Measurements from ENCODE around the gene STK10. TPM values are rescaled to one million over a fixed set of nuclear protein-coding genes. Genes with fewer than 3 reads are reported as not detected.
A peak's percentile ranks its signal among the peaks of the same experiment; 100 is the strongest.

STK10 gene
- total and polyA plus RNA-seq, 9 of the 15 experiments (the other 6 are each of a cell fraction or from before 2014, with no cell fraction given) = 0.30 to 6.7 (median 2.4) TPM

DNA sequence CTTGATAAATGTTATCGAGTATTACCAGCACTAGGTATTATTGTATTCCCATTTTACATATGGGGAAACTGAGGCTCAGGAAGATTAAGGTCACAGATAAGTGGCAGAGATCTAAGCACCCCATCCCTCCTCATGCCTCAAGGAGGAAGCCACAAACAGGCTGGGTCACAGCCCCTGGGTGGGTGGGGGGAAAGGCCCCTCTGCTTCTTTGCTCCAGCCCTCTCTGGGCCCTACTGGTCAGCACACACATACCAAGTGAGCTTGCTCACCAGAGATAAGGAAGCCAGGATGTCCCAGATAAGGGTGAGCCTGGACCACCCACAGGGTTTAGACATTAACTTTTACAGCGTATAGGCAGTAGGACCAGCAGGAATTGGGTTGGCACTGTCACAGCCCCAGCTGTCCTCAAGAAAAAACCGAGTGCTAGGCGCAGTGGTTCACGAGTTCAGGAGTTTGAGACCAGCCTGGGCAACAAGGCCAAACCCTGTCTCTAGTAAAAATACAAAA, 45.3 kb downstream of the STK10 start (continued):
- TF ChIP-seq, protein P1, sequence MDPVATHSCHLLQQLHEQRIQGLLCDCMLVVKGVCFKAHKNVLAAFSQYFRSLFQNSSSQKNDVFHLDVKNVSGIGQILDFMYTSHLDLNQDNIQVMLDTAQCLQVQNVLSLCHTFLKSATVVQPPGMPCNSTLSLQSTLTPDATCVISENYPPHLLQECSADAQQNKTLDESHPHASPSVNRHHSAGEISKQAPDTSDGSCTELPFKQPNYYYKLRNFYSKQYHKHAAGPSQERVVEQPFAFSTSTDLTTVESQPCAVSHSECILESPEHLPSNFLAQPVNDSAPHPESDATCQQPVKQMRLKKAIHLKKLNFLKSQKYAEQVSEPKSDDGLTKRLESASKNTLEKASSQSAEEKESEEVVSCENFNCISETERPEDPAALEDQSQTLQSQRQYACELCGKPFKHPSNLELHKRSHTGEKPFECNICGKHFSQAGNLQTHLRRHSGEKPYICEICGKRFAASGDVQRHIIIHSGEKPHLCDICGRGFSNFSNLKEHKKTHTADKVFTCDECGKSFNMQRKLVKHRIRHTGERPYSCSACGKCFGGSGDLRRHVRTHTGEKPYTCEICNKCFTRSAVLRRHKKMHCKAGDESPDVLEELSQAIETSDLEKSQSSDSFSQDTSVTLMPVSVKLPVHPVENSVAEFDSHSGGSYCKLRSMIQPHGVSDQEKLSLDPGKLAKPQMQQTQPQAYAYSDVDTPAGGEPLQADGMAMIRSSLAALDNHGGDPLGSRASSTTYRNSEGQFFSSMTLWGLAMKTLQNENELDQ (CRISPR knock-in tag; IDR thresholded peaks at IDR 0.05; ENCODE audit: borderline replicate concordance) = no peak
- TF ChIP-seq, protein P2, sequence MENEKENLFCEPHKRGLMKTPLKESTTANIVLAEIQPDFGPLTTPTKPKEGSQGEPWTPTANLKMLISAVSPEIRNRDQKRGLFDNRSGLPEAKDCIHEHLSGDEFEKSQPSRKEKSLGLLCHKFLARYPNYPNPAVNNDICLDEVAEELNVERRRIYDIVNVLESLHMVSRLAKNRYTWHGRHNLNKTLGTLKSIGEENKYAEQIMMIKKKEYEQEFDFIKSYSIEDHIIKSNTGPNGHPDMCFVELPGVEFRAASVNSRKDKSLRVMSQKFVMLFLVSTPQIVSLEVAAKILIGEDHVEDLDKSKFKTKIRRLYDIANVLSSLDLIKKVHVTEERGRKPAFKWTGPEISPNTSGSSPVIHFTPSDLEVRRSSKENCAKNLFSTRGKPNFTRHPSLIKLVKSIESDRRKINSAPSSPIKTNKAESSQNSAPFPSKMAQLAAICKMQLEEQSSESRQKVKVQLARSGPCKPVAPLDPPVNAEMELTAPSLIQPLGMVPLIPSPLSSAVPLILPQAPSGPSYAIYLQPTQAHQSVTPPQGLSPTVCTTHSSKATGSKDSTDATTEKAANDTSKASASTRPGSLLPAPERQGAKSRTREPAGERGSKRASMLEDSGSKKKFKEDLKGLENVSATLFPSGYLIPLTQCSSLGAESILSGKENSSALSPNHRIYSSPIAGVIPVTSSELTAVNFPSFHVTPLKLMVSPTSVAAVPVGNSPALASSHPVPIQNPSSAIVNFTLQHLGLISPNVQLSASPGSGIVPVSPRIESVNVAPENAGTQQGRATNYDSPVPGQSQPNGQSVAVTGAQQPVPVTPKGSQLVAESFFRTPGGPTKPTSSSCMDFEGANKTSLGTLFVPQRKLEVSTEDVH (IDR thresholded peaks at IDR 0.05; ENCODE audit: low read depth, partially characterized antibody) = no peak
- TF ChIP-seq, protein P3, sequence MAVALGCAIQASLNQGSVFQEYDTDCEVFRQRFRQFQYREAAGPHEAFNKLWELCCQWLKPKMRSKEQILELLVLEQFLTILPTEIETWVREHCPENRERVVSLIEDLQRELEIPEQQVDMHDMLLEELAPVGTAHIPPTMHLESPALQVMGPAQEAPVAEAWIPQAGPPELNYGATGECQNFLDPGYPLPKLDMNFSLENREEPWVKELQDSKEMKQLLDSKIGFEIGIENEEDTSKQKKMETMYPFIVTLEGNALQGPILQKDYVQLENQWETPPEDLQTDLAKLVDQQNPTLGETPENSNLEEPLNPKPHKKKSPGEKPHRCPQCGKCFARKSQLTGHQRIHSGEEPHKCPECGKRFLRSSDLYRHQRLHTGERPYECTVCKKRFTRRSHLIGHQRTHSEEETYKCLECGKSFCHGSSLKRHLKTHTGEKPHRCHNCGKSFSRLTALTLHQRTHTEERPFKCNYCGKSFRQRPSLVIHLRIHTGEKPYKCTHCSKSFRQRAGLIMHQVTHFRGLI (CRISPR knock-in tag; IDR thresholded peaks at IDR 0.05) = no peak
- TF ChIP-seq HSF4 (CRISPR knock-in tag; IDR thresholded peaks at IDR 0.05; ENCODE audit: borderline replicate concordance) (no peak), ZNF124 (CRISPR knock-in tag; IDR thresholded peaks at IDR 0.05) (no peak), KLF1 (tag; IDR thresholded peaks at IDR 0.05) (no peak), NFYB (IDR thresholded peaks at IDR 0.05; ENCODE audit: extremely low read depth, insufficient read length) (no peak)
- TF ChIP-seq, protein P4, sequence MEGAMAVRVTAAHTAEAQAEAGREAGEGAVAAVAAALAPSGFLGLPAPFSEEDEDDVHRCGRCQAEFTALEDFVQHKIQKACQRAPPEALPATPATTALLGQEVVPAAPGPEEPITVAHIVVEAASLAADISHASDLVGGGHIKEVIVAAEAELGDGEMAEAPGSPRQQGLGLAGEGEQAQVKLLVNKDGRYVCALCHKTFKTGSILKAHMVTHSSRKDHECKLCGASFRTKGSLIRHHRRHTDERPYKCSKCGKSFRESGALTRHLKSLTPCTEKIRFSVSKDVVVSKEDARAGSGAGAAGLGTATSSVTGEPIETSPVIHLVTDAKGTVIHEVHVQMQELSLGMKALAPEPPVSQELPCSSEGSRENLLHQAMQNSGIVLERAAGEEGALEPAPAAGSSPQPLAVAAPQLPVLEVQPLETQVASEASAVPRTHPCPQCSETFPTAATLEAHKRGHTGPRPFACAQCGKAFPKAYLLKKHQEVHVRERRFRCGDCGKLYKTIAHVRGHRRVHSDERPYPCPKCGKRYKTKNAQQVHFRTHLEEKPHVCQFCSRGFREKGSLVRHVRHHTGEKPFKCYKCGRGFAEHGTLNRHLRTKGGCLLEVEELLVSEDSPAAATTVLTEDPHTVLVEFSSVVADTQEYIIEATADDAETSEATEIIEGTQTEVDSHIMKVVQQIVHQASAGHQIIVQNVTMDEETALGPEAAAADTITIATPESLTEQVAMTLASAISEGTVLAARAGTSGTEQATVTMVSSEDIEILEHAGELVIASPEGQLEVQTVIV (CRISPR knock-in tag; IDR thresholded peaks at IDR 0.05; ENCODE audit: borderline replicate concordance) = no peak
- TF ChIP-seq, protein P5, sequence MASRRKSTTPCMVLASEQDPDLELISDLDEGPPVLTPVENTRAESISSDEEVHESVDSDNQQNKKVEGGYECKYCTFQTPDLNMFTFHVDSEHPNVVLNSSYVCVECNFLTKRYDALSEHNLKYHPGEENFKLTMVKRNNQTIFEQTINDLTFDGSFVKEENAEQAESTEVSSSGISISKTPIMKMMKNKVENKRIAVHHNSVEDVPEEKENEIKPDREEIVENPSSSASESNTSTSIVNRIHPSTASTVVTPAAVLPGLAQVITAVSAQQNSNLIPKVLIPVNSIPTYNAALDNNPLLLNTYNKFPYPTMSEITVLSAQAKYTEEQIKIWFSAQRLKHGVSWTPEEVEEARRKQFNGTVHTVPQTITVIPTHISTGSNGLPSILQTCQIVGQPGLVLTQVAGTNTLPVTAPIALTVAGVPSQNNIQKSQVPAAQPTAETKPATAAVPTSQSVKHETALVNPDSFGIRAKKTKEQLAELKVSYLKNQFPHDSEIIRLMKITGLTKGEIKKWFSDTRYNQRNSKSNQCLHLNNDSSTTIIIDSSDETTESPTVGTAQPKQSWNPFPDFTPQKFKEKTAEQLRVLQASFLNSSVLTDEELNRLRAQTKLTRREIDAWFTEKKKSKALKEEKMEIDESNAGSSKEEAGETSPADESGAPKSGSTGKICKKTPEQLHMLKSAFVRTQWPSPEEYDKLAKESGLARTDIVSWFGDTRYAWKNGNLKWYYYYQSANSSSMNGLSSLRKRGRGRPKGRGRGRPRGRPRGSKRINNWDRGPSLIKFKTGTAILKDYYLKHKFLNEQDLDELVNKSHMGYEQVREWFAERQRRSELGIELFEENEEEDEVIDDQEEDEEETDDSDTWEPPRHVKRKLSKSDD (conservative IDR thresholded peaks at IDR 0.05; ENCODE audit: low read length) = no peak
- TF ChIP-seq, protein P6, sequence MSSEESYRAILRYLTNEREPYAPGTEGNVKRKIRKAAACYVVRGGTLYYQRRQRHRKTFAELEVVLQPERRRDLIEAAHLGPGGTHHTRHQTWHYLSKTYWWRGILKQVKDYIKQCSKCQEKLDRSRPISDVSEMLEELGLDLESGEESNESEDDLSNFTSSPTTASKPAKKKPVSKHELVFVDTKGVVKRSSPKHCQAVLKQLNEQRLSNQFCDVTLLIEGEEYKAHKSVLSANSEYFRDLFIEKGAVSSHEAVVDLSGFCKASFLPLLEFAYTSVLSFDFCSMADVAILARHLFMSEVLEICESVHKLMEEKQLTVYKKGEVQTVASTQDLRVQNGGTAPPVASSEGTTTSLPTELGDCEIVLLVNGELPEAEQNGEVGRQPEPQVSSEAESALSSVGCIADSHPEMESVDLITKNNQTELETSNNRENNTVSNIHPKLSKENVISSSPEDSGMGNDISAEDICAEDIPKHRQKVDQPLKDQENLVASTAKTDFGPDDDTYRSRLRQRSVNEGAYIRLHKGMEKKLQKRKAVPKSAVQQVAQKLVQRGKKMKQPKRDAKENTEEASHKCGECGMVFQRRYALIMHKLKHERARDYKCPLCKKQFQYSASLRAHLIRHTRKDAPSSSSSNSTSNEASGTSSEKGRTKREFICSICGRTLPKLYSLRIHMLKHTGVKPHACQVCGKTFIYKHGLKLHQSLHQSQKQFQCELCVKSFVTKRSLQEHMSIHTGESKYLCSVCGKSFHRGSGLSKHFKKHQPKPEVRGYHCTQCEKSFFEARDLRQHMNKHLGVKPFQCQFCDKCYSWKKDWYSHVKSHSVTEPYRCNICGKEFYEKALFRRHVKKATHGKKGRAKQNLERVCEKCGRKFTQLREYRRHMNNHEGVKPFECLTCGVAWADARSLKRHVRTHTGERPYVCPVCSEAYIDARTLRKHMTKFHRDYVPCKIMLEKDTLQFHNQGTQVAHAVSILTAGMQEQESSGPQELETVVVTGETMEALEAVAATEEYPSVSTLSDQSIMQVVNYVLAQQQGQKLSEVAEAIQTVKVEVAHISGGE (CRISPR knock-in tag; IDR thresholded peaks at IDR 0.05) = peak in 1 of 3 experiments; percentile 59; a peak in 1 of 6 replicates
